Fibroblast of villous mesenchyme (primary cell): ENCODE measurements around the gene ABHD12B. TPM values are rescaled to one million over a fixed set of nuclear protein-coding genes. Genes with fewer than 3 reads are reported as not detected.

Experiments used
- DNase-seq: peaks from one replicate; pipeline ENCODE4 v3.0.0-alpha.2; 2010; ENCODE audit warnings: low read depth
- H3K4me3 ChIP-seq: 2 replicates; pipeline ENCODE4 v1.5.1; 2011; ENCODE audit warnings: low read depth, mild to moderate bottlenecking, low read length
- CTCF ChIP-seq: IDR thresholded peaks from 2 replicates; pipeline ENCODE4 v1.5.1; 2012; ENCODE audit warnings: low read depth, mild to moderate bottlenecking, low read length; ENCODE audit not compliant: insufficient read depth
- total RNA-seq: library from RNA; depleted of rRNA; stranded (reverse); fragments of >200 nt; gene quantifications from 2 replicates; pipeline ENCODE4 v1.2.3, GENCODE V29; 2012

The ABHD12B gene
- total RNA-seq, 1 donor, result not detected

GRCh38 chr14:50832935-50833630 is 38.8 kb upstream of the ABHD12B start:
- DNase-seq, result peak; percentile 57
- no peak for TF ChIP-seq CTCF
- H3K4me3 ChIP-seq, result no peak overlapping the region

GRCh38 chr14:50834802-50835276 is 37.0 kb upstream of the ABHD12B start:
- H3K4me3 ChIP-seq, result no peak overlapping the region
- no peak for TF ChIP-seq CTCF

DNA sequence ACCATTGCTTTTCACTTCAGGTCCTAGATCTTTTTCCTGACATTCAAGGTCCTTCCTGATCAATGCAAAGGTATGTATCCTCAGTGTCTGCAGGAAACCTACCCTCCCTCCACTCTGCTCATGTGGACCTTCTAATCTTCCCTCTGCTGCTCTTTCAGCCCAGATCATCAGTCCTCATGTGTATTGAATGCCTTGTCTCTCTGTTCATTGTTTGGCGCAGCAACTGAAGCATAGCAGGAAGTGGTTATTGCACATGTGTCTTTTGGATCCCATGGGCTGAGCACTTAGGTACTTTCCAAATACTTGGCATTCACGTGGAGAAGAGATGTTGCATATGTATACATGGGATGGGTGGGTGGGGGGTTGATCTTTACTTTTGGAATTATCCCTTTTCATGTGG is 36.6 kb upstream of the ABHD12B start:
- DNase-seq, result no peak
- no peak for TF ChIP-seq CTCF

More at GRCh38 chr14:50834802-50835276, 37.0 kb upstream of the ABHD12B start:
- DNase-seq, result no peak

DNA sequence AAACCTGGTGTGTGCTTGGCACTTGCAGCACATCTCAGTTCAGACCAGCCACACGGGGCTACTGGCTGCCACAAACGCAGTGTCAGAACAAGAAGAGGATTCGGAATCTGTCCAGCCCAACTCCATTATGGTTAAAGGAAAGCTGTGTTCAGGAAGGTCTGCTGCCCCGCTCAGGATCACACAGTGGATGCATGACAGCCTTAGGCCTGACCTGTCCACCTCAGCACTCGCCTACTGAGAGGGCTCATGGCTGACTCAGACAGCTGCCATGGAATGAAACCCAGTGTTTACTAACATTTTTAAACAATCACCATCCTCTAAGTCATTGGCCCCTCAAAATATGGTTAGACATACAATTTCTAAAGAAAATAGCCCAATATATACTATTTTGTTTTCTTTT is 35.3 kb upstream of the ABHD12B start:
- H3K4me3 ChIP-seq, result no peak overlapping the region
- no peak for TF ChIP-seq CTCF
- no peak for DNase-seq

More for the DNA sequence above, 36.6 kb upstream of the ABHD12B start:
- no peak overlapping the region for H3K4me3 ChIP-seq

GRCh38 chr14:50837271-50837670 is 34.6 kb upstream of the ABHD12B start:
- no peak overlapping the region for H3K4me3 ChIP-seq
- no peak for DNase-seq
- TF ChIP-seq CTCF, result no peak

- no peak for DNase-seq
- no peak for TF ChIP-seq CTCF
- H3K4me3 ChIP-seq, result no peak overlapping the region
Observed at GRCh38 chr14:50837850-50838470, 33.9 kb upstream of the ABHD12B start.
